Glutamatergic neuron (in vitro differentiated cells): ENCODE results near the gene ZNF775. TPM values are rescaled to one million over a fixed set of nuclear protein-coding genes. Genes with fewer than 3 reads are reported as not detected.

Experiments
- DNase-seq: peaks from one replicate; pipeline ENCODE4 v3.0.0; 2022
- H3K27ac Mint-ChIP-seq: one replicate; pipeline ENCODE4 v1.8.0; 2020; ENCODE audit warnings: mild to moderate bottlenecking, mixed read lengths, inconsistent platforms; ENCODE audit not compliant: unreplicated experiment
- H3K27me3 Mint-ChIP-seq: one replicate; pipeline ENCODE4 v1.8.0; 2020; ENCODE audit warnings: mild to moderate bottlenecking, moderate library complexity, mixed read lengths, inconsistent platforms; ENCODE audit not compliant: unreplicated experiment
- H3K36me3 Mint-ChIP-seq: one replicate; pipeline ENCODE4 v1.8.0; 2020; ENCODE audit warnings: mild to moderate bottlenecking, mixed read lengths, inconsistent platforms; ENCODE audit not compliant: unreplicated experiment
- H3K4me1 Mint-ChIP-seq: one replicate; pipeline ENCODE4 v1.8.0; 2020; ENCODE audit warnings: mild to moderate bottlenecking, low read depth, mixed read lengths, inconsistent platforms; ENCODE audit not compliant: unreplicated experiment
- H3K4me3 Mint-ChIP-seq: one replicate; pipeline ENCODE4 v1.8.0; 2020; ENCODE audit warnings: mild to moderate bottlenecking, mixed read lengths, inconsistent platforms; ENCODE audit not compliant: unreplicated experiment
- H3K9me3 Mint-ChIP-seq: one replicate; pipeline ENCODE4 v1.8.0; 2020; ENCODE audit warnings: mild to moderate bottlenecking, moderate library complexity, mixed read lengths, inconsistent platforms; ENCODE audit not compliant: unreplicated experiment
- CTCF ChIP-seq: fragments of 200-600 bp; sonication (generic); IDR thresholded peaks from one replicate; pipeline ENCODE4 v1.5.0; 2021; ENCODE audit not compliant: partially characterized antibody, unreplicated experiment
- total RNA-seq: library from RNA; stranded (reverse); fragmentation: NEBNext Ultra II Directional; extraction: Animal tissue kit (Norgen Biotek cat#: 25700); gene quantifications from one replicate; pipeline ENCODE4 v1.2.1, GENCODE V29; 2021; ENCODE audit not compliant: unreplicated experiment

ZNF775 gene
- total RNA-seq, 1 donor from 2014 or later = 20.5 TPM

- no peak for DNase-seq
- Mint-ChIP-seq H3K27ac (no peak overlapping the region), H3K36me3 (no peaks in the 10 kb centered on the region), H3K9me3 (peaks cover 4% of the 10 kb centered on the region), H3K4me1 (peaks cover 11% of the 10 kb centered on the region), H3K4me3 (no peak overlapping the region), H3K27me3 (peaks cover 3% of the 10 kb centered on the region)
- TF ChIP-seq CTCF = no peak
Observed at GRCh38 chr7:150357270-150357669, 21.9 kb upstream of the ZNF775 start.

GRCh38 chr7:150357771-150358427 is 21.2 kb upstream of the ZNF775 start:
- Mint-ChIP-seq H3K36me3 (no peaks in the 10 kb centered on the region), H3K27me3 (peaks cover 3% of the 10 kb centered on the region), H3K27ac (no peak overlapping the region), H3K4me1 (peaks cover 11% of the 10 kb centered on the region), H3K4me3 (no peak overlapping the region), H3K9me3 (peaks cover 4% of the 10 kb centered on the region)
- no peak for DNase-seq
- no peak for TF ChIP-seq CTCF

GRCh38 chr7:150358433-150358832 is 20.7 kb upstream of the ZNF775 start:
- Mint-ChIP-seq H3K27ac (no peak overlapping the region), H3K9me3 (peaks cover 4% of the 10 kb centered on the region), H3K4me3 (no peak overlapping the region), H3K4me1 (peaks cover 14% of the 10 kb centered on the region), H3K27me3 (peaks cover 3% of the 10 kb centered on the region), H3K36me3 (no peaks in the 10 kb centered on the region)
- no peak for TF ChIP-seq CTCF
- DNase-seq = no peak

- H3K9me3 Mint-ChIP-seq = peaks cover 4% of the 10 kb centered on the region
- no peak overlapping the region for H3K27ac Mint-ChIP-seq
- no peaks in the 10 kb centered on the region for H3K36me3 Mint-ChIP-seq
- no peak for DNase-seq
- peaks cover 3% of the 10 kb centered on the region for H3K27me3 Mint-ChIP-seq
- H3K4me3 Mint-ChIP-seq = no peak overlapping the region
- TF ChIP-seq CTCF = no peak
- H3K4me1 Mint-ChIP-seq = peaks cover 14% of the 10 kb centered on the region
Observed at GRCh38 chr7:150358988-150359621, 20.0 kb upstream of the ZNF775 start.
